Testis (tissue), 2 donors: ENCODE results near the gene FBXO11.

Source experiments
- CTCF ChIP-seq, 3 experiments: fragments of 450-650 bp in 2 of 3; fragments of 200-600 bp in 1 of 3; sonication (generic) in 1 of 3; IDR thresholded peaks; one replicate each; pipeline ENCODE4 v1.5.1; 2016 to 2019; ENCODE audit warnings: antibody characterized with exemption in 3 of 3, mild to moderate bottlenecking in 2 of 3, moderate library complexity in 1 of 3
- POLR2A ChIP-seq: fragments of 450-650 bp; IDR thresholded peaks from one replicate; pipeline ENCODE4 v1.6.1; 2017; ENCODE audit warnings: antibody characterized with exemption, mild to moderate bottlenecking, moderate library complexity

GRCh38 chr2:47778698-47779425, 127.4 kb downstream of the FBXO11 start:
- TF ChIP-seq CTCF (IDR thresholded peaks at IDR 0.05) (no peak), POLR2A (no peak)
